Stimulated activated CD4-positive, alpha-beta T cell treated with anti-CD3 and anti-CD28 coated beads, TNF-alpha, amount 100 ng/mL, for 1 hour (primary cell): ENCODE data around the gene CGB3.

ENCODE experiments used
- DNase-seq, 3 donors: peaks; one replicate each; pipeline ENCODE4 v3.0.0-alpha.2; 2020; ENCODE audit warnings: low read depth in 3 of 3, low spot score in 1 of 3

The CGB3 gene

DNA sequence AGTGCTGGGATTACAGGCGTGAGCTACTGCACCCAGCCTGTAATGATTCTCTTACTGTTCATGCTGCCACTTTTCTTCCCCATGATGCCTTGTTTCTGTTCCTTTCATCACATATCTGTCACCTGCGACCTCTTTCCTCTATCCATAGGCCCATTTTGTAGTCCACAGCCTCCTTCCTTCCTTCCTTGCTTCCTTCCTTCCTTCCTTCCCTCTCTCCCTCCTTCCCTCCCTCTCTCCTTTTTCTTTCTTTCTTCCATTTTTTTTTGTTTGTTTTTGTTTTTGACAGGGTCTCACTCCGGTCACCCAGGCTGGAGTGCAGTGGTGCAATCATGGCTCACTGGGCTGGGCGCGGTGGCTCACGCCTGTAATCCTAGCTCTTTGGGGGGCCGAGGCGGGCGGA, 35.3 kb downstream of the CGB3 start:
- DNase-seq = no peak

DNA sequence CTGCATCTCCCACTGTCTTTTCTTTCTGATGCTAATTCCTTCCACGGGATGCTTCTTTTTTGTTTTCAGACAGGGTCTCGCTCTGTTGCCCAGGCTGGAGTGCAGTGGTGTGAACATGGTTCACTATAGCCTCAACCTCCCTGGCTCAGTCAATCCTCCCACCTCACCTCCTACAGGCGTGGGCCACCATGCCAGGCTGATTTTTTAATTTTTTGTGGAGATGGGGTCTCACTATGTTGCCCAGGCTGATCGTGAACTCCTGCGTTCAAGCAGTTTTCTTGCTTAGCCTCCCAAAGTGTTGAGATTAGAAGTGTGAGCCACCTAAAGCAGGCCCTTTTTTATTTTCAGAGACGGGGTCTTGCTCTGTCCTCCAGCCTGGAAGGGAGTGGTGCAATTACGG, 35.8 kb downstream of the CGB3 start:
- no peak for DNase-seq

GRCh38 chr19:48987323-48987722, 36.8 kb downstream of the CGB3 start:
- DNase-seq = no peak

GRCh38 chr19:48986211-48986610, 37.9 kb downstream of the CGB3 start:
- no peak for DNase-seq

GRCh38 chr19:48985711-48986110, 38.4 kb downstream of the CGB3 start:
- no peak for DNase-seq

- DNase-seq = no peak
Measured at GRCh38 chr19:48982280-48982679, 41.9 kb downstream of the CGB3 start.

DNA sequence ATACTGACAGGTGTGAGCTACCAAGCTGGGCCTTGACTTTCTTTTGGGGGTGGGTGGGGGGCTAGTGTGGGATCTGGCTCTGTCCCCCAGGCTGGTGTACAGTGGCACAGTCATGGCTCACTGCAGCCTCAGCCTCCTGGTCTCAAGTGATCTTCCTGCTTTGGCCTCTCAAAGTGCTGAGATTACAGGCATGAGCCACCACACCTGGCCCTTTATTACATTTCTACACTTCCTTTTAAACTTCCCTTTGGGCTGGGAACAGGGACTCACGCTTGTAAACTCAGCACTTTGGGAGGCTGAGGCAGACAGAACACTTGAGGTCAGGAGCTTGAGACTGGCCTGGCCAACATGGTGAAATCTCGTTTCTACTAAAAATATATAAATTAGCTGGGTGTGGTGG, 47.1 kb downstream of the CGB3 start:
- DNase-seq = no peak

- DNase-seq = no peak
Measured at GRCh38 chr19:48975947-48976847, 47.9 kb downstream of the CGB3 start.
